Vagina (tissue), 2 donors: Measurements from ENCODE around the gene SRRM4.

ENCODE experiments used
- POLR2A ChIP-seq, 2 donors: fragments of 450-650 bp; IDR thresholded peaks; one replicate each; pipeline ENCODE4 v1.6.1; 2017; ENCODE audit warnings: antibody characterized with exemption in 2 of 2, mild to moderate bottlenecking in 2 of 2, moderate library complexity in 2 of 2
- POLR2AphosphoS5 ChIP-seq, 2 donors: sonication (generic); formaldehyde crosslinking; IDR thresholded peaks; one replicate each; pipeline ENCODE4 v1.9.0; 2017; ENCODE audit warnings: antibody characterized with exemption in 2 of 2, mild to moderate bottlenecking in 2 of 2, low read depth in 1 of 2; ENCODE audit not compliant: insufficient read depth in 1 of 2
- TF ChIP-seq, protein P1 (sequence below), 3 experiments: fragments of 450-650 bp in 2 of 3; fragments of 200-600 bp in 1 of 3; sonication (generic) in 1 of 3; IDR thresholded peaks; one replicate each; pipeline ENCODE4 v1.5.1; 2017 to 2019; ENCODE audit warnings: antibody characterized with exemption in 3 of 3, mild to moderate bottlenecking in 2 of 3, moderate library complexity in 2 of 3

DNA sequence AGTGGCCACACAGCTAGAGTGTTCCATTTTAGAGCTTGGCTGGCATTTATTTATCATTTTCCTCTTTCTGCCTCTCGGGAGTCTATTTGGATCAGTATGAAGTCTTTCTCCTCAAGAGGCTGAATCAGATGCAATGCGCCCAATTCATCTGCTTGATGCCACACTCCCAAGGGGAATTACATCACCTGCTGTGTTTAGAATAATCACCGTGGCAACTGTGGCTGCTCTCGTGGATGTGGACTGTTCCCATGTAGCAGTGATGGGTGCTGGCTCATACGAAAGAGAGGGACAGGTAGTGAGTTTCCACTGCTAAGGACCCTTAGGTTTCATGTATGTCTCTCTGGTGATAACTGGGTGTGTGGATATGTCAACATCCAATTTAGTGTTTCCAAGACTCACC is 70.7 kb downstream of the SRRM4 start:
- TF ChIP-seq, protein P1, sequence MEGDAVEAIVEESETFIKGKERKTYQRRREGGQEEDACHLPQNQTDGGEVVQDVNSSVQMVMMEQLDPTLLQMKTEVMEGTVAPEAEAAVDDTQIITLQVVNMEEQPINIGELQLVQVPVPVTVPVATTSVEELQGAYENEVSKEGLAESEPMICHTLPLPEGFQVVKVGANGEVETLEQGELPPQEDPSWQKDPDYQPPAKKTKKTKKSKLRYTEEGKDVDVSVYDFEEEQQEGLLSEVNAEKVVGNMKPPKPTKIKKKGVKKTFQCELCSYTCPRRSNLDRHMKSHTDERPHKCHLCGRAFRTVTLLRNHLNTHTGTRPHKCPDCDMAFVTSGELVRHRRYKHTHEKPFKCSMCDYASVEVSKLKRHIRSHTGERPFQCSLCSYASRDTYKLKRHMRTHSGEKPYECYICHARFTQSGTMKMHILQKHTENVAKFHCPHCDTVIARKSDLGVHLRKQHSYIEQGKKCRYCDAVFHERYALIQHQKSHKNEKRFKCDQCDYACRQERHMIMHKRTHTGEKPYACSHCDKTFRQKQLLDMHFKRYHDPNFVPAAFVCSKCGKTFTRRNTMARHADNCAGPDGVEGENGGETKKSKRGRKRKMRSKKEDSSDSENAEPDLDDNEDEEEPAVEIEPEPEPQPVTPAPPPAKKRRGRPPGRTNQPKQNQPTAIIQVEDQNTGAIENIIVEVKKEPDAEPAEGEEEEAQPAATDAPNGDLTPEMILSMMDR (IDR thresholded peaks at IDR 0.05), result no peak
- no peak for TF ChIP-seq POLR2AphosphoS5 (IDR thresholded peaks at IDR 0.05; ENCODE audit: insufficient read depth in 1 of 2, low read depth in 1 of 2)
- TF ChIP-seq POLR2A (IDR thresholded peaks at IDR 0.05), result no peak
